Astrocyte (in vitro differentiated cells and primary cell): ENCODE data around the gene MAPK10.

Experiments used
- EZH2 ChIP-seq: IDR thresholded peaks from 2 replicates; pipeline ENCODE4 v1.6.1; 2012; ENCODE audit warnings: mild to moderate bottlenecking, low read length, inconsistent platforms; ENCODE audit not compliant: insufficient read depth
- TF ChIP-seq, protein P1 (sequence below): IDR thresholded peaks from 2 replicates; pipeline ENCODE4 v1.5.1; 2011; ENCODE audit warnings: low read depth, mild to moderate bottlenecking, inconsistent platforms, low read length, moderate library complexity; ENCODE audit not compliant: insufficient read depth

DNA sequence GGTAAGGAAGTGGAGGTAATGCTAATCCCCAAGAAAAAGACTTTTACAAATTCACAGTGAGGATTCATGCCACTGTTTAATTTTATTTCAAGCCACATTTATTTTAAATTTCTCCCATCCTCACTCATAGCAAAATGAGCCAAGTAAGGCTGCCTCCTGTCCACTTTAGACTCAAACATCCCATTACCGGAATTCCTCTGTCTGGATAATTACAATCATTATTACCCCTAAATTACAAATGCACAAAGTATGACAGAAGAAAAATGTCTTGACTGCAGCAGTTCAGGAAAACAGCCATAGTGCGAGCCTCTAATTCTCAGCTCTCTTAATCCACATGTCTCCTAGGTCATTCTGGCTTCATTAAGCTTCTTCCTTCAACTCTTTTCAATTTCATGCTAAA, 57.0 kb downstream of the MAPK10 start:
- TF ChIP-seq, protein P1, sequence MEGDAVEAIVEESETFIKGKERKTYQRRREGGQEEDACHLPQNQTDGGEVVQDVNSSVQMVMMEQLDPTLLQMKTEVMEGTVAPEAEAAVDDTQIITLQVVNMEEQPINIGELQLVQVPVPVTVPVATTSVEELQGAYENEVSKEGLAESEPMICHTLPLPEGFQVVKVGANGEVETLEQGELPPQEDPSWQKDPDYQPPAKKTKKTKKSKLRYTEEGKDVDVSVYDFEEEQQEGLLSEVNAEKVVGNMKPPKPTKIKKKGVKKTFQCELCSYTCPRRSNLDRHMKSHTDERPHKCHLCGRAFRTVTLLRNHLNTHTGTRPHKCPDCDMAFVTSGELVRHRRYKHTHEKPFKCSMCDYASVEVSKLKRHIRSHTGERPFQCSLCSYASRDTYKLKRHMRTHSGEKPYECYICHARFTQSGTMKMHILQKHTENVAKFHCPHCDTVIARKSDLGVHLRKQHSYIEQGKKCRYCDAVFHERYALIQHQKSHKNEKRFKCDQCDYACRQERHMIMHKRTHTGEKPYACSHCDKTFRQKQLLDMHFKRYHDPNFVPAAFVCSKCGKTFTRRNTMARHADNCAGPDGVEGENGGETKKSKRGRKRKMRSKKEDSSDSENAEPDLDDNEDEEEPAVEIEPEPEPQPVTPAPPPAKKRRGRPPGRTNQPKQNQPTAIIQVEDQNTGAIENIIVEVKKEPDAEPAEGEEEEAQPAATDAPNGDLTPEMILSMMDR = no peak
- TF ChIP-seq EZH2 = no peak
